DMS53 (cell line): ENCODE results near the gene ATPAF2.

Experiments
- DNase-seq: peaks from one replicate; lab custom pipeline; 2025; lab: John Stamatoyannopoulos, UW

The ATPAF2 gene

DNA sequence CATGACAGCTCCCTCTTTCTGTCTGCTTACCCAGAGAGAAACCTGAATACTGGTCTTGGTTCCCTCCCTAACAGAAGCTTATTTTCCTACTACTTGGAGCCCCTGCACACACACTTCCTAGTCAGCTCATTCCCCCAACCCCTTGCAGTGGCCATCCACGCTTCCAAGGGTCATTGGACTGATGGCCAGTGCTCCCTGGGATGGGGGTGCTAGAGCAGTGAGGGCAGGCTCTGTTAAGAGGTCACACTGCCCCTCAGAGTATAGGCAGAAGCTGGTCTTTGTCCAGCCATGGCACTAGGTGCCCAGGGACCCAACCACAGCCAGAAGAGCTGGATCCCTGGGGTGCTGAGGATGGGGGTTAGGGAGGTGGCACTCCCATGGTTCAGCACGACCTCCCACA, 53.8 kb downstream of the ATPAF2 start:
- no peak for DNase-seq

GRCh38 chr17:17983776-17984175, 55.2 kb downstream of the ATPAF2 start:
- no peak for DNase-seq

DNA sequence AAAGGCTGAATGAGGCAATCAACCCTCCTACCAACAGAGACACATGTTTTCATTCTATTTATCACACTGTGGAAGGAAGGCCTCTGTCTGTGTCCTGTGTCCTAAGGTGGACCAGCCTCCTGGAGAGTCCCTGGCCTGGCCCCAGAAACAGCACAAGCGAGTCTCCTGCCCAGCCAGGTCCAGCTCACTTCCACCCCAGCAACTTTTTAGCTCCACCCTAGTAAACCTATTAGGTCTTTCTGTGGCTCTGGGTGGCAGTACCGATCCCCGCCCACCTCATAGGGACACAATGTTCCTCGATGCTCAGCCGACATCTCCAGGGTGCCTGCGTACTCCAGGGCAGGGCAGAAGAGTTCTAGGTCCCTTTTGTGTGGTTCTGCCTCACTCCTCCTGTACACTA, 55.6 kb downstream of the ATPAF2 start:
- no peak for DNase-seq

- no peak for DNase-seq
Measured at GRCh38 chr17:17982801-17983200, 56.2 kb downstream of the ATPAF2 start.

DNA sequence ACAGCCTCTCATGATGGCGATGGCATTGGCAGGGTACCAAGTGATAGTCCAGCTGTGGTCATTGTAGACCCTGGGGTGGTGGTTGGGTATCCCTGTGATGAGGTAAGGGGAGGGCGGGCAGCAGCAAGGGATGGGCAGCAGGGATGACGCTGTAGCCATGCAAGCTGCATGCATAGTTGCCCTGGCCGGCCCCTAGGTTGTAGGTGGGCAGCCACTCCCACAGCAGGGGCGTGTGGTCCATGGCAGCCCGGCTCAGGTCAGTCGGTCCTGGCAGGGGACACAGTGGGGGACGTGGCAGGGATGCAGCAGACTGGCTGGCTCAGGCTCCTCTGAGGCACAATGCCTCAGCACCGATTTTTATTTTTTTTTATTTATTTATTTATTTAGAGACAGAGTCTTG, 57.6 kb downstream of the ATPAF2 start:
- DNase-seq, result no peak

DNA sequence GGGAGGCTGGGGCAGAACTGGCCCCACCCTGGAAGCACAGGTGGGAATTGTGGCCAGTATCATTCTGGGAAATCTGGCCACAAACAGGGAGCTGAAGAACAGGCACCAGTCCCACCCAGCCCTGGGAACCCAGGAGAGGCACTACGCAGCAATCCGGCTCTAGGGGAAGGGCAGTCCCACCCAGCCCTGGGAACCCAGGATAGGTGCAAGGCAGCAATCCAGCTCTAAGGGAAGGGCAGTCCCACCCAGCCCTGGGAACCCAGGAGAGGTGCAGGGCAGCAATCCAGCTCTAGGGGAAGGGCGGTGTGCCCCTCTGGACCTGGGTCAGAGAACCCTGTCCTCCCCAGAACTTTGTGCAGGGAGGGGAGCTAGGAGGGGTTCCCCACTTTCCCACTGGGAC, 59.2 kb downstream of the ATPAF2 start:
- no peak for DNase-seq

DNA sequence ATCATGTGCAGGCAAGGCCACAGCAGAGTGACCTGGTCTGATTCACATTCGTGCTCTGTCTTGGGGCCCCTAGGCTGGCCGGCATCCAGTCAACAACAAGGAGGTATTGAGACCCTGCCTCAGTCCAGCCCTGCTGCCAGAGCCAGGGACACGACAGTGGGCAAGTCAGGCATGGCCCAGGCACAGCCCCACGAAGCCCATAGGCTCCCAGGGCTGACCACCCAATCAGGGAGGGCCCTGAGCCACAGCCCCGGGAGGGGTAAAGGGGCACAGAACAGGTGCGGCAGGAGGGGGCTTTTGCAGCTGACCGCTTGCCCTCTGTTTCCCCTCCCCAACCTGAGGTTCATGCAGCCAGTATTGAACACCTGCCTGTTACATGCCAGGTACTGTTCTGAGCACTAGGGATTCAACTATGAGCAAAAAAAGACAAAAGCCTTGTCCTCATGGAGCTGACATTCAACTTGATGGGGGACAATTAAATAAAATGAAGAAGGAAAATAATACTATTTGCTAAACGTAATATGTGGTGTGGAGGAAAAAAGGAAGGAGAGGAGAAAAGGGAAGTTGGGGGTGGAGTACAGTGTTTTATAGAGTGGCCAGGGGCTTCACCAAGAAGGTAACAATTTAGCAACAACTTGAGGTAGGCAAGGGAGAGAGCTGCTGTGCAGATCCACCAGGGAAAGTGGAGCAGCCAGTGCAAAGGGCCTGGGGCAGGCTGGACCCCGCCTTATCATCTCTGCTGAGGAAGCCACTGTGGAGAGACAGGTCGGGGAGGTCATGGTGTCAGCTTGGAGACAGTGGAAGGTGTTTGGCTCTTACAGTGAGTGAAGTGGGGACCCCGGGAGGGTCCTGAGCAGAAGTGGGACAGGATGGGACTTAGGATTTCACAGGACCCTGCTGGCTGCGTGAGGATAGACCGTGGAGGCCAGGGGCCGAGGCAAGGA, 60.2 kb downstream of the ATPAF2 start:
- no peak for DNase-seq

DNA sequence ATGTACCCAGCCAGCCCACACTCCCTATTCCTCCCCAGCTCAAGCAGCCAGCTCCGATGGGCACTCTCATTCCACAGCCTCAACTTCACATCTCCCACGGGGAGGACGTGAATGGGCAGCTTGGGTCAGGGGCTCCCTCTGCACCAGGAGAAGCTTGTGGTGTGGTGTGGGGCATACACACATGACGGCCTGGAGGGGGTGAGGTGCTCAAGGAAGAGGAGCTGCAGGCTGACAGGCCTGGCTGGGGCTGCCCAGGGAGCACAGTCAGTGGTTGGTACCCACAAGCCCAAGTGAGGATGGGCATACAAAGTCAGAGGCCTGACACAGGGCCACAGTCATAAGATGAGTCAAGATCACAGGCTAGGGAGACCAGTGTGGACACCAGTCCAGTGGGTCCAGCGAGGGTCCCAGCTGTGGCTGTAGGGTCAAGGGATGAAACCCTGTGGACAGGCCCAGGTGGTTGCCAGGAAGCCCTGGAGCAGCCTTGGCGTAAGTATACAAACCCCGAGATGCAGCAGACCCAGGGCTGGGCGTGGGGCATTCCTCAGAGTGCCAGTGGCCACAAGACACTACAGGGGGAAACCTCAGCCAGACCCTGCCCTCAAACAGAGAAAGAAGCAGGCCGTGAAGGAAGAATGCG, 61.9 kb downstream of the ATPAF2 start:
- DNase-seq, result no peak

DNA sequence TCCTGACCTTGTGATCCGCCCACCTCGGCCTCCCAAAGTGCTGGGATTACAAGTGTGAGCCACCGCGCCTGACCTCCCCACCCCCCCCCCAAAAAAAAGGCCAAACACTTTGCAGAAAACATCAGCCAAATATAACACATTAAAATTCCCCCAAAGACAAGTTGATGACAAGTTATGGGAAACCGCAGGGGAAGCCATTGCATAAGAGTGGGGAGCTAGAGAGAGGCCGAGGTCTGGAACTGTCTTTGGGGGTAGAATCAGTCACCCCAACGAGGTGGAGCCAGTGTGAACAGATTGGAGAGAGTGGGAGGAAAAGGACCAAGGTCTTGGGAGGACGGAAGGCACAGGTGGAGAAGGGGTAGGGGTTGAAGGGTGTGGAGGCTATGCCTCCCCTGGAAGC, 63.5 kb downstream of the ATPAF2 start:
- no peak for DNase-seq

DNA sequence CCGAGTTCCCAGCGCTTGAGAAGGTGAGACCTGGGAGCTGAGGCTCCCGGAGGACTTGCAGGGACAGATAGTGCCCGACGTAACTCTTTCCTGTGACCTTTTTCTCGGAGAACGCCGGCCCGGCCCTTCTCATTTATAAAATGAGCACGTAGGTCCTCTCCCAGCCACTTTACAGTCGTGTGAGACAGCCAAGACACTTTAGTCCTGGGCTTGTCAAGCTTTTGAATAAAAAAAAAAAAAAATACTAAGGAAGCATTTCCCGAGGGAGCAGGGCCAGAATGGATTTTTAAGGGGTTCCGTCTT, 66.1 kb downstream of the ATPAF2 start:
- DNase-seq, result no peak

DNA sequence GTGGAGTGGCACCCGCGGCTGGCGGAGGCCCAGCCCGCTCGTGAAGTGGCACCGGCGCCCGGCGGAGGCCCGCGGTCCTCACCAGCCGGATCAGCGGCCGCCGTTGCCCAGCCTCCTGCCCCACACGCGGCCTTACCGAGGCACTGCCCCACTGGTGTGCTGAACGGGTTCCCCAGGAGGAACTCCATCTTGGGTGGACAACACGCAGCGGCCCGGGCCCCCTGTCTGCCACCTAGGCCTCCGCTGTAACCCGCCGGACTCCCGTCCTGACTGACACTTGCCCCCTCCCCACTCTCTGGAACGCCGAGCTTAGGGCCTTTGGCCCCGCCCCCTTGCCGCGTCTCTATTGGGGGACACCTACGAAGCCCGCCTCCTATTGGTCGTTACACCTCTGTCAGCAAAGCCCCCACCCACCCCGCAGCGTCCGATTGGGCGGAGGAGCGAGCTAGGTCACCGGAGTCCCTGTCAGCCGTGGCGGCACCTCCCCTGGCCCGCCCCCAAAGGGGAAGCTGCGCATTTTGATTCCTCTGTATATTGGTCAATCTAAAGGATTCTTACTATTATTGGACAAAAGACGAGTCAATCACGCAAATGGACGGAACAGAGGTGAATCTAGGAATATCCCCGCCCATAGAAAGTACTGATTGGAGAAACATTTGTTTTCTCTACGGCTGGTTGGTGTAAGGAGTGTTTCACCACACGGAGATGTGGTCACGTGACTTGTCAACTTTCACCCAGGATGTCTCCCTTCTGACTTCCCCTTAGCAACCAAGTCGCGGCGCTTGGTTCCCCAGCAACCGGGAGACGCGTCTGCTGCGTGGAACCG, 66.6 kb downstream of the ATPAF2 start, which contains the start of the genes DRC3 and TOM1L2:
Gene DRC3, plus strand, starts transcription at position 737 of the 826 bp plus-strand sequence. CDS start 4,737 bp downstream, outside the sequence.
Gene TOM1L2, minus strand, starts transcription at position 275 of the 826 bp plus-strand sequence. Its CDS starts 87 bp downstream, at position 188.
- DNase-seq, result peak; percentile 99

DNA sequence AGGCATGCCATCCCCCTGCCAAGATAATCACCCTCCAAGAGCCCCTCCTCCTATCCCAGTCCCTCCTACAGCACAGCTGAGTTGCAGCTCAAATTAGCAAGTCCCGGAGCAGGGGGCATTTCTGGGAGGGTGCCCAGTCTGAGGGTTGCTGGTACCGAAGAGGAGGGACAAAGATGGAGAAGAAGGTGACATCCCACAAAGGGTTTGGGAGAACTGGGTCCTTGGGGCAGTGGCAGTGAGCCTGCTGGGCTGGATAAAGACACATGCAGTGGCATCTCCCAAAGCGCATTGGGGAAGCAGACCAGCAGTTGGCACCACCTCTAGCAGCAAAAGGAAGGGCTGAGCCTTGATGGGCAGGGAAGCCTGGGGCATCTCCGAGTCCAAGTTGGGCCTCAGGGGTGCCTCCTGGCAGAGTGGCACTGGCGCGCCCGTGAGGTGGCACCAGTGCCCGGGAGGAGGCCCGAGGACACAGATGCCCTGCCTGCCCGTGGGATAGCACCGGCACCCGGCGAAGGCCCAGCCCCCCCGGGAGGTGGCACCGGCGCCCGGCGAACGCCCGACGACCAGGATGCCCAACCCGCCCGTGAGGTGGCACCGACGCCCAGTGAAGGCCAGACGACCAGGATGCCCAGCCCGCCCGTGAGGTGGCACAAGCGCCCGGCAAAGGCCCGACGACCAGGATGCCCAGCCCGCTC, 67.4 kb downstream of the ATPAF2 start:
- peak; percentile 71 for DNase-seq

GRCh38 chr17:17970699-17971430, 68.1 kb downstream of the ATPAF2 start:
- no peak for DNase-seq
